Measurements from ENCODE around the gene PLD4. TPM values are rescaled to one million over a fixed set of nuclear protein-coding genes. Genes with fewer than 3 reads are reported as not detected.

Gene PLD4
- total RNA-seq, 1 experiment from 2014 or later: 0.15 TPM

DNA sequence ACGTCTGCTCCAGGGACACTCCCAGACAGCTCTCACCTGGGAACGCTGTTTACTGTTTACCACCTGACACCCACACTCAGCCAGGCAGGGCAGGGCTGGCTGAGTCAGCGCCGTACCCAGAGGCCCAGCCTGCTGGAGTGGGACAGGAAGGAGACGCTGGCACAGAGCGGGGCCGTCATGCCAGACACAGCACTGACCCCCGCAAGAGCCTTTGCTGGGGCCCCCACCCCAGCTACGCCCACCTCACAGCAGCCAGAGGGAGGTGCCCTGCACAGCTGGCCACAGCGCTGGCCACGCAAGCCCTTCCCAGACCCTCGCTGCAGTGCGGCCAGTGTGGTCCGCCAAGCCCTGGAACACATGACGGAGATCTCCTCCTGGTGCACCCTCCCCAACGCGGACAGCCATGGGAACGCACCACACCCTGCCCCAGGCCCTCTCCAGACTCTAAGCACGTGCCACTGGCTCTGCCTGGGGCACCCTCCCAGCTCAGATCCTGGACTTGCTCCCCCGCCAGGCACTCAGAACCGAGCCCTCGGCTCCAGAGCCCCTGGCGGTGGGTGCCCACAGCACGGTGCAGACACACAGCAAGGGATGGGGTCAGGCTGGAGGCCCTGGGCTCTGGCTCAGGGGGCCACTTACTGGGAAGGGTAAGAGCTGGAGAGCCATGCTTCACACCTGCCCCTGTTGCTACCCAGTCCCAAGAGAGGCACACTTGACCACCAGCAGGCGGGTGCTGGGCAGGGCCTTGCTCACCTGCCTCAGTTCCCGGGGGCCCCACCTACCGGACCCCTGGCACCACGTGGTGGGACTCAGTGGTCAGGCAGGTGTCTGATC, 47.8 kb downstream of the PLD4 start:
- ATAC-seq (peak; percentile 17), DNase-seq (ENCODE audit: low read depth, low spot score) (no peak)
- Histone ChIP-seq H3K27me3 (ENCODE audit: control insufficient read depth, insufficient read depth, low read length) (no peaks in the 10 kb centered on the region), H3K9me3 (ENCODE audit: control insufficient read depth, insufficient read depth, low read depth, low read length) (no peaks in the 10 kb centered on the region), H3K27ac (ENCODE audit: low read length) (peak overlapping the region; percentile 93), H3K36me3 (ENCODE audit: control insufficient read depth, insufficient read depth, low read length) (no peaks in the 10 kb centered on the region), H3K4me1 (ENCODE audit: control insufficient read depth, insufficient read depth, low read length) (peaks cover 54% of the 10 kb centered on the region), H3K4me3 (ENCODE audit: low read depth in 2 of 2, low read length in 2 of 2) (peak overlapping the region in 1 of 2 experiments; percentile 16; a peak in 1 of 4 replicates)
- in situ Hi-C loops (cut with HindIII; ENCODE audit: low pct_unique_long_range_greater_than_20kb, low sequenced_read_pairs): no loop called here
- TF ChIP-seq TCF7L2 (IDR thresholded peaks at IDR 0.05; ENCODE audit: low read depth, low read length) (no peak), SIN3A (IDR thresholded peaks at IDR 0.05; ENCODE audit: borderline replicate concordance, insufficient read depth, low read depth, low read length) (no peak), POLR2AphosphoS5 (IDR thresholded peaks at IDR 0.05; ENCODE audit: low read depth, low read length) (peak; percentile 77)
- TF ChIP-seq, protein P1, sequence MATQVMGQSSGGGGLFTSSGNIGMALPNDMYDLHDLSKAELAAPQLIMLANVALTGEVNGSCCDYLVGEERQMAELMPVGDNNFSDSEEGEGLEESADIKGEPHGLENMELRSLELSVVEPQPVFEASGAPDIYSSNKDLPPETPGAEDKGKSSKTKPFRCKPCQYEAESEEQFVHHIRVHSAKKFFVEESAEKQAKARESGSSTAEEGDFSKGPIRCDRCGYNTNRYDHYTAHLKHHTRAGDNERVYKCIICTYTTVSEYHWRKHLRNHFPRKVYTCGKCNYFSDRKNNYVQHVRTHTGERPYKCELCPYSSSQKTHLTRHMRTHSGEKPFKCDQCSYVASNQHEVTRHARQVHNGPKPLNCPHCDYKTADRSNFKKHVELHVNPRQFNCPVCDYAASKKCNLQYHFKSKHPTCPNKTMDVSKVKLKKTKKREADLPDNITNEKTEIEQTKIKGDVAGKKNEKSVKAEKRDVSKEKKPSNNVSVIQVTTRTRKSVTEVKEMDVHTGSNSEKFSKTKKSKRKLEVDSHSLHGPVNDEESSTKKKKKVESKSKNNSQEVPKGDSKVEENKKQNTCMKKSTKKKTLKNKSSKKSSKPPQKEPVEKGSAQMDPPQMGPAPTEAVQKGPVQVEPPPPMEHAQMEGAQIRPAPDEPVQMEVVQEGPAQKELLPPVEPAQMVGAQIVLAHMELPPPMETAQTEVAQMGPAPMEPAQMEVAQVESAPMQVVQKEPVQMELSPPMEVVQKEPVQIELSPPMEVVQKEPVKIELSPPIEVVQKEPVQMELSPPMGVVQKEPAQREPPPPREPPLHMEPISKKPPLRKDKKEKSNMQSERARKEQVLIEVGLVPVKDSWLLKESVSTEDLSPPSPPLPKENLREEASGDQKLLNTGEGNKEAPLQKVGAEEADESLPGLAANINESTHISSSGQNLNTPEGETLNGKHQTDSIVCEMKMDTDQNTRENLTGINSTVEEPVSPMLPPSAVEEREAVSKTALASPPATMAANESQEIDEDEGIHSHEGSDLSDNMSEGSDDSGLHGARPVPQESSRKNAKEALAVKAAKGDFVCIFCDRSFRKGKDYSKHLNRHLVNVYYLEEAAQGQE (IDR thresholded peaks at IDR 0.05; ENCODE audit: insufficient read depth in 1 of 2, low read depth in 2 of 2, low read length in 1 of 2): 0 out of 4 replicates have a peak, but pooled peaks of 1 of the 2 experiments have one; percentile 24
- TF ChIP-seq, protein P2, sequence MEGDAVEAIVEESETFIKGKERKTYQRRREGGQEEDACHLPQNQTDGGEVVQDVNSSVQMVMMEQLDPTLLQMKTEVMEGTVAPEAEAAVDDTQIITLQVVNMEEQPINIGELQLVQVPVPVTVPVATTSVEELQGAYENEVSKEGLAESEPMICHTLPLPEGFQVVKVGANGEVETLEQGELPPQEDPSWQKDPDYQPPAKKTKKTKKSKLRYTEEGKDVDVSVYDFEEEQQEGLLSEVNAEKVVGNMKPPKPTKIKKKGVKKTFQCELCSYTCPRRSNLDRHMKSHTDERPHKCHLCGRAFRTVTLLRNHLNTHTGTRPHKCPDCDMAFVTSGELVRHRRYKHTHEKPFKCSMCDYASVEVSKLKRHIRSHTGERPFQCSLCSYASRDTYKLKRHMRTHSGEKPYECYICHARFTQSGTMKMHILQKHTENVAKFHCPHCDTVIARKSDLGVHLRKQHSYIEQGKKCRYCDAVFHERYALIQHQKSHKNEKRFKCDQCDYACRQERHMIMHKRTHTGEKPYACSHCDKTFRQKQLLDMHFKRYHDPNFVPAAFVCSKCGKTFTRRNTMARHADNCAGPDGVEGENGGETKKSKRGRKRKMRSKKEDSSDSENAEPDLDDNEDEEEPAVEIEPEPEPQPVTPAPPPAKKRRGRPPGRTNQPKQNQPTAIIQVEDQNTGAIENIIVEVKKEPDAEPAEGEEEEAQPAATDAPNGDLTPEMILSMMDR (IDR thresholded peaks at IDR 0.05): no peak
- intact Hi-C loops (cut with micrococcal nuclease; ENCODE audit: unreplicated experiment): loop anchor here (5.0 kb wide), 1 partner anchor 75 kb away; no protein-coding TSS in a partner anchor
- ChIA-PET POLR2A (interaction anchor here (0.6 kb wide), 2 partner anchors 384 to 1493 kb away, joined by 3 to 5 read pairs; no protein-coding TSS in a partner anchor), CTCF (interaction anchor here (1.8 kb wide), 1 partner anchor 73 kb away, joined by 8 read pairs; no protein-coding TSS in a partner anchor)
- BruUV-seq (replicated peaks): no TSS peak

DNA sequence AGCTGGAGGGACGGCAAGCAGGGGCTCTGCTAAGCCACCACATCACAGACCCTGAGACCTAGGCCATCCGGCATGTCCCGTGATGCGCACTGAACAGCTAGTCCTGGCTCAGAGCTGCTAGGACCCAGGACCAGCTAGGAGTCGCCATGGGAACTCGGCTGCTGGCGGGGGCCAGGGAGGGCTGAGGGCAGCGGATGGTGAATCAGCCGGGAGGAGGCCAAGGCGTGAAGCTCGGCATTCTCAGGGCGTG, 48.4 kb downstream of the PLD4 start:
- H3K4me1 ChIP-seq (ENCODE audit: control insufficient read depth, insufficient read depth, low read length): peaks cover 54% of the 10 kb centered on the region
- 0 out of 4 replicates have a peak overlapping the region, but pooled peaks of 1 of the 2 experiments have one; percentile 4 for H3K4me3 ChIP-seq (ENCODE audit: low read depth in 2 of 2, low read length in 2 of 2)
- intact Hi-C loops (cut with micrococcal nuclease; ENCODE audit: unreplicated experiment) (loop anchor here (5.0 kb wide), 1 partner anchor 74 kb away; no protein-coding TSS in a partner anchor), in situ Hi-C loops (cut with HindIII; ENCODE audit: low pct_unique_long_range_greater_than_20kb, low sequenced_read_pairs) (no loop called here)
- no peaks in the 10 kb centered on the region for H3K9me3 ChIP-seq (ENCODE audit: control insufficient read depth, insufficient read depth, low read depth, low read length)
- no peaks in the 10 kb centered on the region for H3K27me3 ChIP-seq (ENCODE audit: control insufficient read depth, insufficient read depth, low read length)
- ChIA-PET CTCF (interaction anchor here (1.8 kb wide), 1 partner anchor 73 kb away, joined by 8 read pairs; no protein-coding TSS in a partner anchor), POLR2A (interaction anchor here (0.6 kb wide), 2 partner anchors 13 to 1494 kb away, joined by 3 to 5 read pairs; partner anchors contain the start of gene CLBA1)
- peak; percentile 89 for DNase-seq (ENCODE audit: low read depth, low spot score)
- H3K27ac ChIP-seq (ENCODE audit: low read length): peak overlapping the region; percentile 93
- BruUV-seq (replicated peaks): no TSS peak
- TF ChIP-seq, protein P1 (IDR thresholded peaks at IDR 0.05; ENCODE audit: insufficient read depth in 1 of 2, low read depth in 2 of 2, low read length in 1 of 2): no peak
- TF ChIP-seq, protein P2 (IDR thresholded peaks at IDR 0.05): no peak
- TF ChIP-seq TCF7L2 (IDR thresholded peaks at IDR 0.05; ENCODE audit: low read depth, low read length) (no peak), SIN3A (IDR thresholded peaks at IDR 0.05; ENCODE audit: borderline replicate concordance, insufficient read depth, low read depth, low read length) (no peak; the same call in 1 of the 2 replicates), POLR2AphosphoS5 (IDR thresholded peaks at IDR 0.05; ENCODE audit: low read depth, low read length) (no peak)
- peaks cover 2% of the 10 kb centered on the region; the same call in 1 of the 2 replicates for H3K36me3 ChIP-seq (ENCODE audit: control insufficient read depth, insufficient read depth, low read length)
- no peak for ATAC-seq
